ENCODE measurements around the gene BIVM.
"Not testable (repeated sequence)": the region's sequence is repeated elsewhere in the genome, so short reads cannot be mapped to it uniquely, and the experiment has no call there.

The BIVM gene, protein sequence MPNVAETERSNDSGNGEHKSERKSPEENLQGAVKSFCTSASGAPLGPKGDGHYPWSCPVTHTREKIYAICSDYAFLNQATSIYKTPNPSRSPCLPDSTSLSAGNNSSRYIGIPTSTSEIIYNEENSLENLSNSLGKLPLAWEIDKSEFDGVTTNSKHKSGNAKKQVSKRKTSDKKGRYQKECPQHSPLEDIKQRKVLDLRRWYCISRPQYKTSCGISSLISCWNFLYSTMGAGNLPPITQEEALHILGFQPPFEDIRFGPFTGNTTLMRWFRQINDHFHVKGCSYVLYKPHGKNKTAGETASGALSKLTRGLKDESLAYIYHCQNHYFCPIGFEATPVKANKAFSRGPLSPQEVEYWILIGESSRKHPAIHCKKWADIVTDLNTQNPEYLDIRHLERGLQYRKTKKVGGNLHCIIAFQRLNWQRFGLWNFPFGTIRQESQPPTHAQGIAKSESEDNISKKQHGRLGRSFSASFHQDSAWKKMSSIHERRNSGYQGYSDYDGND

DNA sequence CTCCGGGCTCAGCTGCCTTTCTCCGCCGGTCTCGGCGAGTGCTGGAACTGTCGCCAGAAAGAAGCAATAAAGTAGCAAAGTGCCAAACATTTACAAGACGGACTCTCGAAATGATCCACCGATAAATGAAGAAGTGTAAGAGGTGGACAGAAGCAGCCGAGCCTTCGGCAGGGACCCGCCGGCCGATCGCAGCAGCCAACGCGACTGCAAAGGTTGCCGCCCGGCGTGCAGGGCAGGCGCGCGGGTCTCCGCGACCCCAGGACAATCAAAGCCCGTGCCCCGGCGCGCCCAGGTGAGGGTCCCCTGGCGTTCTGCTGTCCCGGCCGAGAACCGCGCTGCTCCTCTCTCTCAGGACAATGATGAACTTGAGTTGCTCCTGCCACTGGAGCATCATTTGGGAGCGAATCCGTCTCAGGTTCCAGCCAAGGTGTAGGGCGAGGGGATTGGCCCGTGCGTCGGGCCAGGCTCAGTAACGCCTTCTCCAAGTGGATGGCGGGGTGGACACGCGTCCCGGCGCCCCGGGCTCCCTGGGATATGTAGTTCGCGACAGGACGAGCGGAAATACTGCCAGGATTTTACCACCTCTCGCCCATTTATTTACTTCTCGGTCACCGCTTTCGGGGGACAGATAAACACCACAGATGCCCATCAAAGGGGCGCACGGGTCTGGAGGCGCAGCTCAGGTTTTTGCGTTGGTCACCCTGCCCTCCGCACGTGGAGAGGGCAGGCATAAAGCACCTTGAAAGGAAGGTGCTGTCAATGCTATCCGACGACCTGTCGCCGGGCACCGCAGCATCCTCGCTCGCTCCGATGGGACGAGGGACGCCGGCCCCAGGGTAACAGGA, at the start of gene BIVM, which contains the start of gene POGLUT2:
Gene BIVM, plus strand, starts transcription at position 539 of the 845 bp plus-strand sequence. CDS start 8,149 bp downstream, outside the sequence.
Gene POGLUT2, minus strand, starts transcription at position 396 of the 845 bp plus-strand sequence. Its CDS starts 306 bp downstream, at position 90.
- peak; percentile 56 to 85 for DNase-seq

DNA sequence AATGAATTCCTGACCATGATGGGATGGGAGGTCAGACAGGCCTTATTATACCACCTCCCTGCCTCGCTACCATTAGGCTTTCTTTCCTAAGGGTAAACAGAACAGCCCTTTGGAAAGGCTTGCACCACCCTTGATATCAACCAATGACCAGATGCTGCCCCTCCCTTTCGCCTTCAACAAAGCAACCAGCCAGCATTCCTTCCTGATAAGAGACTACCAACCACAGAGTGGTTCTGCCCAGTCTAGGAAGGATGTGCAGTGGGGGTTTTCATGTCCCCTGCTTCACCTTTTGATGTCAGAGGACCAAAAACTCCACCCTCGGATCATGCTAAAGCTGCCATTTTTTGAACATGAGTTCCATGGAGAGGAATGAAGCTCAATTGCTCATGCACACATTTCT, 47.0 kb upstream of the BIVM start:
- DNase-seq = no peak

DNA sequence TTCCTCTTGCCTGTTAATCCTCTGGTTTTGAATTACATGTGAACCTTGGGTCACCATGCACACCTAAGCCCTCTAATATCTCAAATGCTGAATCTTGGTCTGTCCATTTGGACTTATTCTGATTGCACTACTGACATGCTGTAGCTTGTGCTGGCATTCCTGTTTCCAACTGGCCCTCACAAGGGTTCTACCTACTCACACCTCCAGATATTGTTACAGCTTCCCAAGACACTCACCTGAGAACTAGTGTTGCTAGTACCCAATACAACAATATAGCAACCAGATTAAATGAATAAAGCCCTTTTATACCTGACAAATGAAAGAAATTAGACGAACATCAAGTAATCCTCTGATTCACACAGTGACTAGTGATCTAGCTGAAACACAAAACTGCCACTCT, 41.9 kb upstream of the BIVM start:
- no peak for DNase-seq

DNA sequence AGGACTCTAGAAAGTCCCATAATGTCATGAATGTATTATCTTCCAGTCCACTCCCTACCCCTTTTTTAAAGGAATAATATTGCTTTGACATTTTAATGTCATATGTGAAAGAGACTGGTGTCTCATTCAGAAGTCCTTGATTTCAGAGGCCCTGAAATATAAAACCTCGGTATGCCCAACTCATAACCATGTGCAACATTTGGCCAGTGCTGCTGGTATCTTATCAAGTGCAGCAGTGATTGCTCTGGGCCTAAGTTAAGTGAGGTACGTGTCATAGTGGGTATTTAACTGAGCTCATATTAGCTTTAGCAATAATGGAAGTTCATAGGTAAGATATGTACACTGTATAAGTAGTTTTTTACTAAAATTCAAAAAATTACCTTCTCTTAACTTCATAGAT, 40.1 kb upstream of the BIVM start:
- DNase-seq = no peak

DNA sequence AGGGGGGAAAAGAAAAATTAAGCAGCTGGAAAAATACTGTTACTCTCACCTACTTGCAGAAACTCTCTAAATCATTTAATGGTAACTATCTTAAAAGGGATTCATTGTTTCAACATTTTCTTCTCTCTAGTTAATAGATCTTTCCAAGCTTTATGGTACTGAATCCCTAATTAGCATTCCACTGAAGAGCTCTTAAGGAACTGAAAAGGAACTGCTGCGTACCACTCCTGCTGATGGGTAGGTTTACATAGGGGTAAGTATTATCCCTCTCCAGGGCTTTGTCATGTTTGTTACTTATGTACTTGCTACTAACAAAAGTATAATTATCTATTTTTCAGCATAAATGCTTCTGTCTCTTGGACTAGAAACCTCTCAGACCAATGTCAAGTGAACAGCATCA, 37.8 kb upstream of the BIVM start:
- no peak for DNase-seq

DNA sequence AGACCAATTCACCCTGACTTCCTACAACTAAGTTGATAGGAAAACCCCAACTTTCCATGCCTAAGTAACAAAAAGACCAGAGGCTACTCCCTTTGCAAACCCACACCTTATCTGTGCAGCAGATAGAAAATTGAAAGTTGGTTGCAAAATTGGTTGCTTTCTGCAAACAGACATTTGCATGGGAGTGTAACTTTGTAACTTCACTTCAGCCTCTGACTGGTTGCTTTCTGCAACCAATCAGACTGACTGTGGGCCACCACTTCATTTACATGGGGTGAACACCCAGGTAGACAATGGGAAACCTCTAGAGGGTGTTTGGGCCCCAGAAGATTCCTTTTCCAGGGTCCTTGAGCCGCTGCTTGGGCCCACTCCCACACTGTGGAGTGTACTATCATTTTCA, 35.2 kb upstream of the BIVM start:
- no peak for DNase-seq

DNA sequence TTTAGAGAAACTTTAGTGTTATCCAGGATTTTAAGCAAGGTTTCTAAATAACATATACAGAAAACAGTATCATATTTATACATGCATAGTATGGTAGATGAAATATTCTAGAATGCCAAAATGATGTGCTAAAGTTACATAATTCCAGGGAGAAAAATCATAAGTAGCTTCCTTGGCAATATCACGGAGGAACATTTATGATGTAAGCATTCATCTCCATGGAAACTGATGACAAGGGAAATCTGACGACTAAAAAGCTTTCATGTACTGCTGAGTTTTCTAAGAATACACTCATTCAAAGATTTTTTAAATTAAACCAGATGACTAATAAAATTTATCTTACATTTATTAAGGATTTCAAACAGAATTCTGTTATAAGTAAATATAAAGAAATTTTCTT, 30.0 kb upstream of the BIVM start:
- DNase-seq = no peak

DNA sequence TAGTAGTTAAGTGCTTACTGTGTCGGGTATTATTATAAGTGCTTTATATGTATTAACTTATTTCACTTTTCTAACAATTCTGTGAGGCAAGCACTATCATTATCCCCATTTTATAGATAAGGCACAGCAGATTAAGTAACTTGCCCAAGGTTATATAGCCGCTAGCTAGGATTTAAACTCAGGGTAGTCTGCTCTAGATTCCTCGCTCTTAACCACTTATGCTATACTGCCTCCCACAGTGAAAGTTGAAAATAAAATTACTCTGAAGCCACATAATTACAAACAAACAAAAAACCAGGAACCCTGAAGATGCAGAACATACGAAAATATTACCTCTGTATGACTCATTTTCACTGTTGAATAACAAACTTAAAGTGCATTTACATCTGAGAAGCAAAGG, 29.2 kb upstream of the BIVM start:
- DNase-seq = no peak

DNA sequence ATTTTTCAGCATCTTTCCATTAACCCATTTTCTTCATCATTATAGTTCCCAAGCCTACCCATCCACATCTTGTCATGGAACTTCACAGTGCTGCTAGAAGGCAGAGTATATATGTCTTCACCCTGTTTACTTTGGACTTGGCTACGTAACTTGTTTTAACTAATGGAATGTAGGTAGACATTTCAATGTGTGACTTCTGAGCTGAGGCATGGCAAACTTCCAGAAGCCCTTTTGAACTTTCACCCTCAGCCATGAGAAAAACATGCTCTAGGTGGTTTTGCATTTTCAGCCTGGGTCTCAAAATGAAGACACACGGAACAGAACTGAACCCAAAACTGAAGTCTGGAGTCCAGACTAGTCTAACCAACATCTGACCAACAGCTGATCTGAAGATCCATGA, 28.5 kb upstream of the BIVM start:
- no peak for DNase-seq

DNA sequence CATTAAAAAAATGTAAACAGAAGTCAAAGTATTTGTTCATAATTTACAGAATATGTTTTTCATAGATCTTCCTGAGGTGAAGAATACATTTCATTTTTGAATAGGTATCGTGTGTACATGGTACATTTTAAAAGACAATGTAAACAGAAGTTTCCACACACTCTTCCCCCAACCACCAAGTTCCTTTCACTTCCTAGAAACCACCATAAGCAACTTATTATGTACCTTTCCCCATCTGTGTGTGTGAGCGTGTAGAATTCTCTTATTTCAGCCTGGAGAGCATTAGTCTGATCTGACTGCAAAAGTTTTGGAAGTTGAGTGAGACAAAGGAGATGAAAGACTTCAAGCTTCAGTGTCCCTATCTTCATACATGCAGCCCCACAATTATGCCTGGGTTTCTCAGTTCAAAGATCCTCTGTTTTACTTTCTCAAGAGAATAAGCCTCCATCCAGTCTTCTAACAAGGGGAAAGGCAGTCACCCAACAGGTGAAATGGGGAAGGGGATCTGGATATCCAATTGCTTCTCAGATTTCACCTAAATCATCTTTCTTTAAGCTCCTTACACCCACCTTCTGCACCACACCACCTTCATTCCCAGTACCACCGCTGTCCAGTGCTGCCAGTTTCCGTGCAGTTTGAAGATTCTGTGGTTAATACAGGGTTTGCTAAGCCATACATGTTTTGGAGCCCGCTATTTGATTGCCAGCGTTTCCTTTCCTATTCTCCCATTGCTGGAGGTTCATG, 27.4 kb upstream of the BIVM start:
- no peak for DNase-seq

DNA sequence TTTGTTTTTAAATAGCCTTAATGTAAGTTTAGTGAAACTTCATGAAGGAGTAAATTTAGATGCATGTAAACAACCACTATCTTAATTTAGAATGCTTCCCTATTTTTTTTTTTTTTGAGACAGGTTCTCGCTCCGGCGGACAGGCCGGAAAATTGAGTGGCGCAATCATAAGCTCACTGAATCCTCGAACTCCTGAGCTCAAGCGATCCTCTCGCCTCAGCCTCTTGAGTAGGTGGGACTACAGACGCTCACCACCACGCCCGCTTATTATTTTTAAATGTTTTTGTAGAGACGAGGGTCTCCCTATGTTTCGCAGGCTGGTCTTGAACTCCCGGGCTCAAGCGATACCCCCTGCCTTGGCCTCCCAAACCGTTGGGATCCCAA, 26.9 kb upstream of the BIVM start:
- no peak for DNase-seq

DNA sequence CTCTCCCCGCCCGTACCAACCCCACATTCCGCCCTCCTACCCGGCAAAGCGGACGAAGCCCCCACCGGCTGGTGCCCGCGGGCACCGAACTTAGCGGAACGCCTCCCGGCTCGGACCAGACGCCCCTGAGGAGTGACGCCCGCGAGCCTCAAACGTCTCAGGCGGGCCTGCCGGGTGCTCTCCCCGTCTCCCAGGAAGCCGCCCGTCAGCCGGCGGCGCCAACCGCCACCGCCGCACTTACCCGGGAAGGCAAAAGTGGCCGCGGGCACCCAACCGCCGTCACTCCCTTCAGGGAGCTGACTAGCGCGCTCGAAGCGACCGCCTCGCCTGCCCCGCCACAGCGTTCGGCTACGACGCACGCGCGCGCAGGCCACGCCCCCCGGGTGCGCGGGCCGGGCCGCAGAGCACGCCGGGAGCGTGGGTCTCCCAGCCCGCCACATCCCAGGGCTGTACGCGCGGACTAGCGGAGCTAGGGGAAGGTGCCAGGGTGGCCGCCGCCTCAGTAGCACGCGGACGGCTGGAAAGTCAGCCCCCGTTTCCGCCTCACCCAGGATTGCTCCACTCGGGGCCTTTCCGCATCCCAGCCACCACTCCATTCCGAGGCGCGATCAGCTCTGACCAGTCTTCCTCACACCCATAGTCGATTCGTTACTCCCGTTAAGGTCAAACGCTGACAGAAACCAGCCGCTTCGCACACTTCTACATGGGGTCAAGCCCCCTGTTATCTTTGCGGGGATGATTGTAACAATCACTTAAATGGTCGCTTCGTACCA, 25.3 kb upstream of the BIVM start, which contains the start of gene TEX30:
Gene TEX30, minus strand, starts transcription at position 346 of the 773 bp plus-strand sequence. CDS start 3,760 bp downstream, outside the sequence.
- peak in 1 of 2 experiments; percentile 85 for DNase-seq

DNA sequence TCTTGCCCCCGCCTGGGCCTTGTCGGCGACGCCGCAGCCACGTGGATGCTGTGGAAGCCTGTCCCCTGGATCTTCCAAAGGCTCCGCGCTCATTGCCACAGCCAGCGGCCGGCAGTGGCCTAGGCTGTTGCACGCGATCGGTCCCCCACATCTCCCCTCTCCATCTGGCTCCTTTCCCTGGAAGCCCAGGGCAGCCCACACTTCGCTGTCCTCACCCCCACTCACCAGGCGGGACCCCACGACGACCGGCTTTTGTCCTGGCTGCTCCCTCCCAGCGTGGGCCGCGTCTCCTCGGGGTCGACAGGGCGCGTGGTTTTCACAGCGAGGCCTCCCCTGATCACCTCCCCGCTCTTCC, 24.7 kb upstream of the BIVM start:
- no peak for DNase-seq

DNA sequence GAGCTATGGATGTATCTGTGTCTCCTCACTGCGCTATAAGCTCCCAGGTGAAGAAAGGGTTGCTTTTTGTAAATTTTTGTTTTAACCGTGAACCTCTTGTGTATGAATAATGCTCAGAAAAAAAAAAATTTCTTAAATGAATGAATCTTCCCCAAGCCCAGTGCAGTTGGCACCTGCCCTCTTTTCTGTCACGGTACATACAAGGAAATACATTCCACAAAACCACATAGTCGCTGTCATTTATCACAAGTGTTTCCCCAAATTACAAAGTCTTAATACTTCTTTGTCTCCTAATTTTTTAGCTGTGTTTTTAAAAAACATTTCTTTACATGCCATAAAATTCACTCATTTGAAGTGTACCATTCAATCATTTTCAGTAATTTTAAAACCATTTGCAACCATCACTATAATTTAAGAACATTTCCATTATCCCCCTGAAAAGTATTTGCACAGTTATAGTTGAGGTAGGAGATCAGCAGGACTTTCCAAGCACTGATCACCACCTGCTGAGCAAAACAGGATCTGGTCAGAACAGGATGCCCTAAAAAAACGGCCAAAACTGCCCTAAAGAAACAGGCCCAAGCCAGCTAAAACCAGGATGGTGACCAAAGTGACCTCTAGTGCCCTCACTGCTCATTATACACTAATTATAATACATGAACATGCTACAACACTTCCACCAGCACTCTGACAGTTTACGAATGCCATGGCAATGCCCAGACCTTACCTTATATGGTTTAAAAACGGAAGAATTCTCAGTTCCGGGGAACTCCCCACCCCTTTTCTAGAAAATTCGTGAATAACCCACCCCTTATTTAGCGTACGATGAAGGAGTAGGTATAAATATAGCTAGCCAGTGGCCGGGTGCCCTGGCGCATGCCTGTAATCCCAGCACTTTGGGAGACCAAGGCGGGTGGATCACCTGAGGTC, 24.1 kb upstream of the BIVM start:
- no peak for DNase-seq

DNA sequence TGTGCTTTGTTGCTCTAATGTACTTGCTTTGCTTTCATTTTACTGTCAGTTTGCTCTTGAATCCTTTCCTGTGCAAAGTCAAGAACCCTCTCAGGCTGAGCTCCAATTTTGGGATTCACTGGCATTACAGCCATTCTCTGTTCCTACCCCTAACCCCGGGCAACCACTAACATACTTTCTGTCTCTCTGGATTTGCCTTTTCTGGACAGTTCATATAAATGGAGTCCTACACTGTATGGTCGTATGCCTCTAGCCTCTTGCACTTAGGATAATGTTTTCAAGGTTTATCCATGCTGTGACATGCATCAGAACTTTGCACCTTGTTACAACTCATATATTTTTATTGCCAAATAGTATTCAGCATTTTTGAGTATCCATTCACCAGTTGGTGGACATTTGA, 22.6 kb upstream of the BIVM start:
- no peak for DNase-seq

DNA sequence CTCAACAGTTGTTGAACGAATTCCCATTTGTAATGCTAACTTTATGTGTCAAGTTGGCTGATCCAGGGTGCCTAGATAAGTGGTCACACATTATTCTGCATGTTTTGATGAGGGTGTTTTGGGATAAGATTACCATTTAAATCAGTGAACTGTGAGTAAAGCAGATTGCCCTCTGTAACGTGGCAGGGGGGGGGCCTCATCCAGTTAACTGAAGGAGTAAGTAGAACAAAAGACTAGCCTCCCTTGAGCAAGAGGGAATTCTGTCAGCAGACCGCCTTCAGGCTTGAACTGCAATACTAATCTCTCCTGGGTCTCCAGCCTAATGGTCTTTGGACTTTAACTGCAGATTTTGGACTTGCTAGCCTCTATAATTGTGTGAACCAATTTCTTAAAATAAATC, 21.2 kb upstream of the BIVM start:
- DNase-seq = no peak

DNA sequence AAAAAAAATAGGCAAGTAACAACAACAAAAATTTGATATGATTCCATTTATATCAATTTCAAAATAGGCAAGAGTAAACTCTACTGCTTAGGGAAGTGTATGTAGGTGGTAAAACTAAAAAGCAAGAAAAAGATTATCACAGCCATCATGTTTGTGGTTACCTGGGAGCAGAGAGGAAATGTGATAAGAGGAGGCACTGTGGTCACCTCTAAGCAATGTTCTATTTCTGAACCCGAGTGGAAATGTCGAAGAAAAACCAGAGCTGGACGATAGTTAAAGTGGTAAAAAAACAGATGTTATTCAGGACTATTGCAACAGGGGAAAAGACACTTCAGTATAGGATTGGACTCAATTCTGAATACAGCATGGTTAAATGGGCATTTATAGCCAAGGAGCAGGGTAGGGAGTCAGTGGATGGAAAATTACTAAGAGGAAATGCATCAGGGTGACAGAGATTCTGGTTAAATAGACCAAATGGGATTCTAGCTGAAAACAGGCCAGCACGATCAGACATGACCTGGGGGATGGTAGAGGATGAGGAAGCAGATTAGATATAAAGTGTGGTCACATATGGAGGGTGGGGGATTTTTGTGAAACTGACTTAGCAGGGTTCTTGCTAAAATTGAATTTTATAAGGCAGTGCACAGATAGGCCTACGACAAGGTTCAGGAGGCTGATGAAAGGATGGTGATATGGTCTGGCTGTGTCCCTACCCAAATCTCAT, 19.3 kb upstream of the BIVM start:
- DNase-seq = no peak

DNA sequence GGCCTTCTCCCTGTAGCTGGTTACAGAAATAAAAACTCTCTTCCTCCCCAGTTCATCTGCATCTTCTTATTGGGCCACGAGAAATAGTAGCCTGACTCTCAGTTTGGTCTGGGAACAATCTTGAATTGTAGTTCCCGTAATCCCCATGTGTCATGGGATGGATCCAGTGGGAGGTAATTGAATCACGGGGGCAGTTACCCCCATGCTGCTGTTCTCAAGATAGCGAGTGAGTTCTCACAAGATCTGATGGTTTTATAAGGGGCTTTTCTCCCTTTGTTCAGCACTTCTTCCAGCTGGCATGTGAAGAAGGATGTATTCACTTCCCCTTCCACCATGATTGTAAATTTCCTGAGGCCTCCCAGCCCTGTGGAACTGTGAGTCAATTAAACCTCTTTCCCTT, 18.3 kb upstream of the BIVM start:
- DNase-seq = not testable (repeated sequence)

DNA sequence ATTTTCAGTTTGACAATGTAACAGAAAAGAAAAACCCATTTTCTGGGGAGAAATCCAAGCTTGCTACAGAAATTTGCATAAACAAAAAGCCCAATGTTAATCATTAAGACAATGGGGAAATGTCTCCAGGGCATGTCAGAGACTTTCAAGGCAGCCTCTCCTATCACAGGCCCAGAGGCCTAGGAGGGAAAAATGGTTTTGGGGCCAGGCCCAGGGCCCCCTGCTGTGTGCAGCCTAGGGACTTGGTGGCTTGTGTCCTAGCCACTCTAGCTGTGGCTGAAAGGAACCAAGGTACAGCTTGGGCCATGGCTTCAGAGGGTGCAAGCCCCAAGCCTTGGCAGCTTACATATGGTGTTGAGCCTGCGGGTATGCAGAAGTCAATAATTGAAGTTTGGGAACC, 17.3 kb upstream of the BIVM start:
- no peak for DNase-seq

DNA sequence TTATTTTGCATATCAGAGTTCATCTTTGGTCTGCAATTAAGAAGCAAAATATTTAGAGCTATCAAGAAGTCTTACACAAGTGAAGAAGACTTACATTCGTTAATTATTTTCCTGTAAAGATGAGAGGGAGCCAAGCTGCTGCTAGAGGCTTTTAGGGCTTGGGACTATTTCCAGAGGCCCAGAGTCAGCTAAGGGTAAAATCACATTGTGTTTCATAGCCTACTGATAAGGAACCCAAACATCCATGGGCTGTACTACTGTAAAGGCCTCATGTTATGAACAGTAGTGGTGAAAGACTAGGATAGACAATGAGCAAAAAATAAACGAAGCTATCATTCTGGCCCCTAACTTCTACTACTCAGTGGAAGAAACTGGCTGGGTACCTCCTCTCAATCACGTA, 14.4 kb upstream of the BIVM start:
- DNase-seq = no peak
